Fibroblast of pulmonary artery (primary cell): ENCODE measurements around the gene WNK4.
A peak's percentile ranks its signal among the peaks of the same experiment; 100 is the strongest.

Experiments
- DNase-seq: peaks from one replicate; pipeline ENCODE4 v3.0.0-alpha.2; 2010; ENCODE audit warnings: low read depth
- H3K4me3 ChIP-seq: replicated peaks from 2 replicates; pipeline ENCODE4 v1.5.1; 2011; ENCODE audit warnings: low read depth, mild to moderate bottlenecking, control low read depth, low read length, moderate library complexity
- TF ChIP-seq, protein P1 (sequence below): IDR thresholded peaks from 2 replicates; pipeline ENCODE4 v1.5.1; 2011; ENCODE audit warnings: mild to moderate bottlenecking, control low read depth, low read length, inconsistent platforms; ENCODE audit errors: missing control alignments

Gene WNK4

DNA sequence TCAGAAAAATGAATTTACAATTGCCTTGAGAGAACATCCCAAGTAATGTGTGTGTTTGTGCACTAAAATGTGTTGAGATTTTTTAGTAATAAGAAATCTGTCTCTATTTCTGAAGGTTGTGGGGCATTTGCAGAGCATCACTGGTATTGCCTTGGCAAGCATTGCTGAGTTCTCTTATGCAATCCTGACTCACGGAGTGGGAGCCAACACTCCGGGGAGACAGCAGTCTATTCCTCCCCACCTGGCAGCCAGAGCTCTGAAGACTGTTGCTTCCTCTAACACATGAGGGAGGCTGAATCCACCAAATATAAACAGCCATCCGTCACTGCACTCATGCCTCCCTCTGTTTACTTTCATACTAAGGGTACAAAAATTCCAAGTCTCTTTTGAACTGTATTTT, 28.8 kb downstream of the WNK4 start:
- TF ChIP-seq, protein P1, sequence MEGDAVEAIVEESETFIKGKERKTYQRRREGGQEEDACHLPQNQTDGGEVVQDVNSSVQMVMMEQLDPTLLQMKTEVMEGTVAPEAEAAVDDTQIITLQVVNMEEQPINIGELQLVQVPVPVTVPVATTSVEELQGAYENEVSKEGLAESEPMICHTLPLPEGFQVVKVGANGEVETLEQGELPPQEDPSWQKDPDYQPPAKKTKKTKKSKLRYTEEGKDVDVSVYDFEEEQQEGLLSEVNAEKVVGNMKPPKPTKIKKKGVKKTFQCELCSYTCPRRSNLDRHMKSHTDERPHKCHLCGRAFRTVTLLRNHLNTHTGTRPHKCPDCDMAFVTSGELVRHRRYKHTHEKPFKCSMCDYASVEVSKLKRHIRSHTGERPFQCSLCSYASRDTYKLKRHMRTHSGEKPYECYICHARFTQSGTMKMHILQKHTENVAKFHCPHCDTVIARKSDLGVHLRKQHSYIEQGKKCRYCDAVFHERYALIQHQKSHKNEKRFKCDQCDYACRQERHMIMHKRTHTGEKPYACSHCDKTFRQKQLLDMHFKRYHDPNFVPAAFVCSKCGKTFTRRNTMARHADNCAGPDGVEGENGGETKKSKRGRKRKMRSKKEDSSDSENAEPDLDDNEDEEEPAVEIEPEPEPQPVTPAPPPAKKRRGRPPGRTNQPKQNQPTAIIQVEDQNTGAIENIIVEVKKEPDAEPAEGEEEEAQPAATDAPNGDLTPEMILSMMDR: no peak
- no peak overlapping the region for H3K4me3 ChIP-seq
- DNase-seq: peak; percentile 89

DNA sequence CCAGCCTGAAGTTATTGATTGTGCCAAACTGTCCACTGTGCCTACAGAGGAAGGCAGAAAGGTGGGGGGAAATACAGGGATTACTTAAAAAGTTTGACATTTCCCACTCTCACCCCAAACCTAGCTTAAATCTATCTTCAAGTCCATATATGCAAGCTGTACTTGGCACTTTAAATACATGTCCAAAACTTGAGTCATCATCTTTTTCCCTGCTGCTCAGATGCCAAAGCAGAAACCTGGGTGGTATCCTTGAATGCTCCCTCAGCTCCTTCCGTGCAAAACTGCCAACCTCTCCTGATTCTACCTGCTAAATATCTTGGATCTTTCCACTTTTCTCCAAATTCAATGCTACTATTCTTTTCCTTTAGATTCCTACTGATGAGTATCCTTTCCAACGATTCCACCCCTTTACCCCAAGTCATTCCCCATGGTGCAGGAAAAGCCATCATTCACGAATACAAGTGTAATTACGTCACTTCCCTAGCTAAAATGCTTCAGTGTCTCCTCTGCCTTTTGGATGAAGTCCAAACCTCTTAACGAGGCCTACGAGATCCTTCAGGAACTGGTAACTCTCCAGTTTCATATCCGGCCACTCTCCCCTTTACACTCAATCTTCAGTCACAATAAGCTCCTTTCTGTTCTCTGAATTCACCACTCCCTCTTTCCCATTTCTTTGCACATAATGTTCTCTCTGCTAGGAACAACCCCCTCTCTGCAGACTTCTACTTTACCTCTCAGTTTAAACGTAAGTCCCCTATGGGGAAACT, 34.4 kb downstream of the WNK4 start:
- DNase-seq: peak; percentile 95
- TF ChIP-seq, protein P1: no peak
- no peak overlapping the region for H3K4me3 ChIP-seq

DNA sequence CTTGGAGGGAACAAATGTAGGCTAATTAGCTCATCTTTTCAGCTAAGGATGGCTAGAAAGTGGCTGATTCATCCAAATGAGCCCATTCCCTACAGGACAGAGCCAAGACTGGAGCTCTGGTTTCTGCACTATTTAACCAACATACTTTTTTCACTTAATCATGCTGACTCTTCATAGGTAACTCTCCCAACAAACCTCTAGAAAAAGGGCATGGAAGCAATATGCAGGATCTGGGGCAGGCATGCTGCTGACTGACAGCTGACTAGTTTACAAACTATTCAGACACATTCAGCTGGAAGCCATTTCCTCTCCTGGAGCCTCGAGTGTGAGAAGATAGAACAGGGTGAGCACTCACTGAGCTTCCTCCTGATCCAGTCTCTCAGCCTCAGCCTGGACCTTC, 37.5 kb downstream of the WNK4 start:
- peak; percentile 12 for DNase-seq
- TF ChIP-seq, protein P1: no peak
- no peak overlapping the region for H3K4me3 ChIP-seq

GRCh38 chr17:42818379-42818778, 38.0 kb downstream of the WNK4 start:
- H3K4me3 ChIP-seq: no peak overlapping the region
- TF ChIP-seq, protein P1: no peak
- DNase-seq: peak; percentile 46

DNA sequence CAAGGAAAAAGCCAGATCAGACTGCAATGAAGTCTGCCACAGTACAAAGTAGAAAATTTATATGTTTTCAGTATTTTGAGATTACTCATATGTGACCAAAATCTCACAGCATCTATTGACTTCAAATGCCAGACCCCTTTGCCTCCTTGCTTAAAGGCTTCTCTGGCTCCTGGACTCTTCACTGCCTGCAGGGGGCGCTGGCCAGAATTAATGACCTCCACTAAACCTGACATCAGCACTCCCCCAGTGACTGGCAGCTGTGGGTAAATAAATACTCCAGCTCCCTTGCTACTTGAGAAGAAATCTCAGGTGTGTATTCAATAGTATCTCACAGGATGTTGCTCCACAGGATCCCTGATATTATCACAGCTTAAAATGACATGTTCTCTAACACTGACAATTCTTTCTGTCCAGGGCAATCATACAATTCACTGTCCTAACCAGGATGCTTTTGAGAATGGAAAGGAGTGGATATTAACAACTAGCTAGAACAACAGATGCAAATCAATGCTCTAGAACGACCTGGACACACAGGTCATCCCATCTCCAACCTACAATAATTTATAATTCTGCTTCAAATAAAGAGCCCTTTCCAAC, 39.6 kb downstream of the WNK4 start:
- DNase-seq: peak; percentile 70
- no peak overlapping the region for H3K4me3 ChIP-seq
- TF ChIP-seq, protein P1: peak; percentile 82

GRCh38 chr17:42821176-42821575, 40.8 kb downstream of the WNK4 start:
- TF ChIP-seq, protein P1: no peak
- DNase-seq: no peak
- no peak overlapping the region for H3K4me3 ChIP-seq

DNA sequence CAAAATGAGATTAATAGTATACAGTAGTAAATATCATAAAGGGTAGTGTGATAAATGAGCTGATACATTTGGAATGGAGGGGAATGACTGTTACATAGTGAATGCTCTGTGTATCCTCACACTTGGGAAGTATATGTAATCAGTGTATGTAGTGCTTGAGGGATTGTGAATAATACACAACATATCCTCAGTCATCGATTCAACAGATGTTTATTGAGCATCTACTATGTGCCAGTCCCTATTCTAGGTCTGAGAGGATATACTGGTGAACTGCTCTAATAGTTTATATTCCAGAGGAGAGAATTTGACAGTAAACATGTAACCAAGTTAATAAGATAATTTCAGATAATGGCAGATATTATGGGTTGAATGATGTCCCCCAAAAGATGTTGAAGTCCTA, 47.1 kb downstream of the WNK4 start:
- DNase-seq: no peak
- H3K4me3 ChIP-seq: no peak overlapping the region
- TF ChIP-seq, protein P1: no peak
